NCI-H1092 treated with DMSO at 0.1 percent for 48 hours (cell line): ENCODE data around the gene PHACTR3.

Experiments
- DNase-seq: peaks from one replicate; lab custom pipeline; 2025; lab: John Stamatoyannopoulos, UW

Gene PHACTR3

GRCh38 chr20:59574308-59574707, 30.0 kb upstream of the PHACTR3 start:
- DNase-seq = no peak

GRCh38 chr20:59575216-59575615, 29.1 kb upstream of the PHACTR3 start:
- DNase-seq = no peak

- no peak for DNase-seq
Measured at GRCh38 chr20:59575653-59576052, 28.7 kb upstream of the PHACTR3 start.

GRCh38 chr20:59576216-59576953, 28.0 kb upstream of the PHACTR3 start:
- no peak for DNase-seq

- DNase-seq = no peak
Measured at GRCh38 chr20:59577037-59577808, 27.1 kb upstream of the PHACTR3 start.

GRCh38 chr20:59577809-59578435, 26.4 kb upstream of the PHACTR3 start:
- DNase-seq = no peak

GRCh38 chr20:59578436-59579403, 25.6 kb upstream of the PHACTR3 start:
- no peak for DNase-seq

- DNase-seq = no peak
Measured at GRCh38 chr20:59579404-59580145, 24.8 kb upstream of the PHACTR3 start.

- DNase-seq = no peak
Measured at GRCh38 chr20:59580146-59580946, 24.0 kb upstream of the PHACTR3 start.

- no peak for DNase-seq
Measured at GRCh38 chr20:59580991-59581401, 23.3 kb upstream of the PHACTR3 start.

GRCh38 chr20:59581993-59582679, 22.2 kb upstream of the PHACTR3 start:
- no peak for DNase-seq

GRCh38 chr20:59583428-59584277, 20.7 kb upstream of the PHACTR3 start:
- DNase-seq = no peak

- no peak for DNase-seq
Measured at GRCh38 chr20:59584278-59584925, 19.9 kb upstream of the PHACTR3 start.

GRCh38 chr20:59585714-59586409, 18.5 kb upstream of the PHACTR3 start:
- no peak for DNase-seq

GRCh38 chr20:59586613-59587012, 17.7 kb upstream of the PHACTR3 start:
- DNase-seq = no peak

GRCh38 chr20:59587570-59587969, 16.8 kb upstream of the PHACTR3 start:
- no peak for DNase-seq

GRCh38 chr20:59588236-59588855, 16.0 kb upstream of the PHACTR3 start:
- no peak for DNase-seq
